GM21619 (cell line): ENCODE measurements around the gene CERT1.
A peak's percentile ranks its signal among the peaks of the same experiment; 100 is the strongest.

Experiments used
- ATAC-seq: cut with Tn5 transposase; IDR thresholded peaks from one replicate; pipeline ENCODE4 v1.9.1; 2021; ENCODE audit not compliant: unreplicated experiment

Gene CERT1

GRCh38 chr5:75473463-75473862 lies 38.0 kb downstream of the CERT1 start:
- ATAC-seq: no peak

- ATAC-seq: no peak
Measured at GRCh38 chr5:75472973-75473372, 38.5 kb downstream of the CERT1 start.

- no peak for ATAC-seq
Measured at GRCh38 chr5:75471193-75471592, 40.2 kb downstream of the CERT1 start.

GRCh38 chr5:75469017-75469416 lies 42.4 kb downstream of the CERT1 start:
- no peak for ATAC-seq

- no peak for ATAC-seq
Measured at GRCh38 chr5:75468593-75468992, 42.8 kb downstream of the CERT1 start.

- ATAC-seq: no peak
Measured at GRCh38 chr5:75466006-75466716, 45.3 kb downstream of the CERT1 start.

- no peak for ATAC-seq
Measured at GRCh38 chr5:75465480-75465879, 45.9 kb downstream of the CERT1 start.

GRCh38 chr5:75463726-75464125 lies 47.7 kb downstream of the CERT1 start:
- no peak for ATAC-seq

GRCh38 chr5:75461679-75462078 lies 49.8 kb downstream of the CERT1 start:
- no peak for ATAC-seq

- peak; percentile 83 for ATAC-seq
Measured at GRCh38 chr5:75460942-75461610, 50.4 kb downstream of the CERT1 start.

- peak; percentile 20 for ATAC-seq
Measured at GRCh38 chr5:75460532-75460931, 50.9 kb downstream of the CERT1 start.

GRCh38 chr5:75457691-75458090 lies 53.7 kb downstream of the CERT1 start:
- ATAC-seq: no peak

- no peak for ATAC-seq
Measured at GRCh38 chr5:75457161-75457560, 54.3 kb downstream of the CERT1 start.

GRCh38 chr5:75450069-75450468 lies 61.4 kb downstream of the CERT1 start:
- no peak for ATAC-seq

GRCh38 chr5:75446068-75446467 lies 65.4 kb downstream of the CERT1 start:
- no peak for ATAC-seq

GRCh38 chr5:75441560-75441959 lies 69.9 kb downstream of the CERT1 start:
- ATAC-seq: no peak

- ATAC-seq: no peak
Measured at GRCh38 chr5:75439276-75439675, 72.2 kb downstream of the CERT1 start.

- no peak for ATAC-seq
Measured at GRCh38 chr5:75438722-75439121, 72.7 kb downstream of the CERT1 start.

- ATAC-seq: no peak
Measured at GRCh38 chr5:75435096-75435495, 76.3 kb downstream of the CERT1 start.

GRCh38 chr5:75433814-75434506 lies 77.5 kb downstream of the CERT1 start:
- no peak for ATAC-seq

- ATAC-seq: no peak
Measured at GRCh38 chr5:75414241-75414640, 97.2 kb downstream of the CERT1 start.
